CD14-positive monocyte (primary cell): ENCODE results near the gene TOMM7. TPM values are rescaled to one million over a fixed set of nuclear protein-coding genes. Genes with fewer than 3 reads are reported as not detected.

Source experiments
- DNase-seq, 3 donors: peaks; one replicate each; pipeline ENCODE4 v3.0.0-alpha.2; 2011 to 2022
- H2AFZ ChIP-seq: 2 replicates; pipeline ENCODE4 v1.6.0; 2012; ENCODE audit warnings: mild to moderate bottlenecking, low read depth, low read length, inconsistent platforms; ENCODE audit not compliant: insufficient read depth, poor library complexity, severe bottlenecking
- H3K27ac ChIP-seq, 2 donors: 1 replicate in 1 of 2; 2 replicates in 1 of 2; pipeline ENCODE4 v1.5.1; 2012 to 2013; ENCODE audit warnings: low read length in 2 of 2, control low read depth in 1 of 2, inconsistent platforms in 1 of 2, low read depth in 1 of 2, mild to moderate bottlenecking in 1 of 2
- H3K27me3 ChIP-seq, 2 donors: one replicate each; pipeline versions ENCODE4 v1.6.0 to v1.6.1; 2011 to 2013; ENCODE audit warnings: low read length in 2 of 2; ENCODE audit not compliant: control insufficient read depth in 2 of 2, insufficient read depth in 2 of 2
- H3K36me3 ChIP-seq, 2 donors: replicated peaks in 1 of 2; 1 replicate in 1 of 2; 2 replicates in 1 of 2; pipeline versions ENCODE4 v1.5.1 to v1.6.1; 2012 to 2013; ENCODE audit warnings: low read length in 2 of 2, control low read depth in 1 of 2, inconsistent platforms in 1 of 2, mild to moderate bottlenecking in 1 of 2; ENCODE audit not compliant: insufficient read depth in 2 of 2, control insufficient read depth in 1 of 2
- H3K4me1 ChIP-seq, 2 donors: 1 replicate in 1 of 2; 2 replicates in 1 of 2; pipeline versions ENCODE4 v1.5.1 to v1.6.1; 2012 to 2013; ENCODE audit warnings: low read length in 2 of 2, control low read depth in 1 of 2, inconsistent platforms in 1 of 2, mild to moderate bottlenecking in 1 of 2, moderate library complexity in 1 of 2; ENCODE audit not compliant: insufficient read depth in 2 of 2, control insufficient read depth in 1 of 2
- H3K4me2 ChIP-seq: replicated peaks from 2 replicates; pipeline ENCODE3; 2012; ENCODE audit warnings: low read length, moderate library complexity, mild to moderate bottlenecking; ENCODE audit not compliant: poor library complexity, severe bottlenecking; ENCODE audit errors: extremely low read depth
- H3K4me3 ChIP-seq, 3 experiments: fragments of 200-600 bp in 1 of 3; sonication (generic) in 1 of 3; replicated peaks in 1 of 3; 1 replicate in 2 of 3; 2 replicates in 1 of 3; pipeline ENCODE4 v1.5.1; 2011 to 2013; ENCODE audit warnings: low read length in 3 of 3, mild to moderate bottlenecking in 3 of 3, control low read depth in 2 of 3, low read depth in 2 of 3, inconsistent platforms in 1 of 3, moderate library complexity in 1 of 3
- H3K79me2 ChIP-seq: 2 replicates; pipeline ENCODE4 v1.6.0; 2012; ENCODE audit warnings: mild to moderate bottlenecking, control low read depth, inconsistent platforms, low read length, moderate library complexity; ENCODE audit not compliant: insufficient read depth
- H3K9ac ChIP-seq: 2 replicates; pipeline ENCODE4 v1.6.0; 2017; ENCODE audit warnings: low read length, mild to moderate bottlenecking; ENCODE audit not compliant: insufficient read depth, poor library complexity, severe bottlenecking
- H3K9me3 ChIP-seq, 2 donors: replicated peaks in 1 of 2; 1 replicate in 1 of 2; 2 replicates in 1 of 2; pipeline versions ENCODE4 v1.5.1 to v1.6.1; 2012 to 2013; ENCODE audit warnings: low read length in 2 of 2, control low read depth in 1 of 2; ENCODE audit not compliant: control insufficient read depth in 1 of 2, insufficient read depth in 1 of 2
- H4K20me1 ChIP-seq: 2 replicates; pipeline ENCODE4 v1.6.0; 2012; ENCODE audit warnings: mild to moderate bottlenecking, low read length, control low read depth, moderate library complexity; ENCODE audit not compliant: insufficient read depth
- H3K27ac Mint-ChIP-seq, 7 donors: one replicate each; pipeline ENCODE4 v1.8.0; 2020; ENCODE audit warnings: mild to moderate bottlenecking in 7 of 7, mixed read lengths in 7 of 7, moderate library complexity in 6 of 7, inconsistent platforms in 2 of 7
- H3K27me3 Mint-ChIP-seq, 3 donors: one replicate each; pipeline ENCODE4 v1.8.0; 2021 to 2022; ENCODE audit warnings: low read depth in 3 of 3, mild to moderate bottlenecking in 3 of 3, mixed read lengths in 3 of 3, moderate library complexity in 3 of 3, inconsistent platforms in 1 of 3
- H3K36me3 Mint-ChIP-seq, 2 donors: one replicate each; pipeline ENCODE4 v1.8.0; 2020; ENCODE audit warnings: mixed read lengths in 2 of 2, inconsistent platforms in 1 of 2, mild to moderate bottlenecking in 1 of 2
- H3K4me1 Mint-ChIP-seq: one replicate; pipeline ENCODE4 v1.8.0; 2020; ENCODE audit warnings: mild to moderate bottlenecking, mixed read lengths
- H3K4me3 Mint-ChIP-seq, 2 donors: one replicate each; pipeline ENCODE4 v1.8.0; 2020; ENCODE audit warnings: mild to moderate bottlenecking in 2 of 2, mixed read lengths in 2 of 2, moderate library complexity in 1 of 2
- H3K9me3 Mint-ChIP-seq, 7 donors: one replicate each; pipeline ENCODE4 v1.8.0; 2020 to 2022; ENCODE audit warnings: mixed read lengths in 7 of 7, mild to moderate bottlenecking in 6 of 7, moderate library complexity in 6 of 7, inconsistent platforms in 2 of 7
- CTCF ChIP-seq: fragments of 200-600 bp; IDR thresholded peaks from one replicate; pipeline ENCODE4 v1.8.0; 2022; ENCODE audit warnings: antibody characterized with exemption, mild to moderate bottlenecking
- WGBS: methylation state at CpG from one replicate; pipeline ENCODE4 v1.1.5; 2013; ENCODE audit warnings: missing lambda C conversion rate; ENCODE audit not compliant: insufficient coverage; 5-methylcytosine and 5-hydroxymethylcytosine counted together
- intact Hi-C, 2 donors: fragments of 100-400 bp; cut with micrococcal nuclease; formaldehyde crosslinking; loops; one replicate each; pipeline versions ENCODE4 v1.15.0 to v1.15.1; 2023
- polyA plus RNA-seq, 3 donors: library from polyadenylated mRNA; depleted of rRNA in 1 of 3; unstranded in 2 of 3; stranded (reverse) in 1 of 3; fragments of 300-500 nt in 2 of 3; fragments of >200 nt in 1 of 3; fragmentation: Illumina TruSeq in 2 of 3; gene quantifications; 1 replicate in 2 of 3; 2 replicates in 1 of 3; pipeline ENCODE4 v1.2.3, GENCODE V29; 2012 to 2021

TOMM7 gene
- polyA plus RNA-seq, 3 donors, result 93.3 to 125 (median 111) TPM

GRCh38 chr7:22865602-22865960, 42.9 kb upstream of the TOMM7 start:
- H3K27me3 Mint-ChIP-seq, result peaks cover 0 to 3% (median 2%) of the 10 kb centered on the region in 3 donors
- no peaks in the 10 kb centered on the region for H3K9me3 Mint-ChIP-seq
- H3K9ac ChIP-seq, result no peak overlapping the region
- no peaks in the 10 kb centered on the region for H3K27me3 ChIP-seq
- no peaks in the 10 kb centered on the region for H3K36me3 Mint-ChIP-seq
- peak overlapping the region in 1 of 7 donors; percentile 70 for H3K27ac Mint-ChIP-seq
- WGBS, result 60% methylated on average over 1 of the region's 2 CpGs
- H3K9me3 ChIP-seq, result no peaks in the 10 kb centered on the region
- H3K36me3 ChIP-seq, result no peaks in the 10 kb centered on the region
- peaks cover 0 to 2% of the 10 kb centered on the region in 2 donors for H3K4me1 ChIP-seq
- DNase-seq, result no peak
- no peaks in the 10 kb centered on the region for H3K79me2 ChIP-seq
- intact Hi-C loops, result no loop called here
- no peak for TF ChIP-seq CTCF
- H3K27ac ChIP-seq, result no peak overlapping the region
- H3K4me1 Mint-ChIP-seq, result peaks cover 5% of the 10 kb centered on the region
- H3K4me3 ChIP-seq, result no peak overlapping the region
- H2AFZ ChIP-seq, result no peak overlapping the region
- no peaks in the 10 kb centered on the region for H4K20me1 ChIP-seq
- no peak overlapping the region for H3K4me3 Mint-ChIP-seq
- no peak overlapping the region for H3K4me2 ChIP-seq

GRCh38 chr7:22864855-22865601, 42.4 kb upstream of the TOMM7 start:
- peaks cover 0 to 2% of the 10 kb centered on the region in 2 donors for H3K4me1 ChIP-seq
- no peaks in the 10 kb centered on the region for H3K9me3 ChIP-seq
- no peak overlapping the region for H2AFZ ChIP-seq
- no peak overlapping the region for H3K4me3 Mint-ChIP-seq
- no peaks in the 10 kb centered on the region for H3K36me3 Mint-ChIP-seq
- intact Hi-C loops, result no loop called here
- no peaks in the 10 kb centered on the region for H3K79me2 ChIP-seq
- H3K4me1 Mint-ChIP-seq, result peaks cover 5% of the 10 kb centered on the region
- no peak overlapping the region for H3K4me3 ChIP-seq
- no peaks in the 10 kb centered on the region for H3K9me3 Mint-ChIP-seq
- TF ChIP-seq CTCF, result no peak
- no peaks in the 10 kb centered on the region for H3K36me3 ChIP-seq
- no peak overlapping the region for H3K27ac ChIP-seq
- no peaks in the 10 kb centered on the region for H3K27me3 ChIP-seq
- H3K4me2 ChIP-seq, result no peak overlapping the region
- H4K20me1 ChIP-seq, result no peaks in the 10 kb centered on the region
- no peak overlapping the region for H3K9ac ChIP-seq
- H3K27ac Mint-ChIP-seq, result peak overlapping the region in 1 of 7 donors; percentile 70
- DNase-seq, result no peak
- WGBS, result no CpG with 5 or more reads among the region's 7 CpGs
- peaks cover 0 to 3% (median 2%) of the 10 kb centered on the region in 3 donors for H3K27me3 Mint-ChIP-seq
